Stimulated activated CD8-positive, alpha-beta memory T cell treated with anti-CD3 and anti-CD28 coated beads, Interleukin-12 subunit alpha, Interleukin-12 subunit beta, amount 100 ng/mL, for 24 hours (primary cell): Measurements from ENCODE around the gene SLC2A4RG.

Source experiments
- DNase-seq: peaks from one replicate; pipeline ENCODE4 v3.0.0-alpha.2; 2020; ENCODE audit errors: extremely low read depth

Gene SLC2A4RG

GRCh38 chr20:63699466-63700198 lies 39.9 kb upstream of the SLC2A4RG start:
- DNase-seq, result no peak

GRCh38 chr20:63700199-63701050 lies 39.2 kb upstream of the SLC2A4RG start:
- DNase-seq, result no peak

- no peak for DNase-seq
Measured at GRCh38 chr20:63701051-63701328, 38.6 kb upstream of the SLC2A4RG start.

- no peak for DNase-seq
Measured at GRCh38 chr20:63701329-63702035, 38.1 kb upstream of the SLC2A4RG start.

GRCh38 chr20:63702036-63702665 lies 37.4 kb upstream of the SLC2A4RG start:
- no peak for DNase-seq

GRCh38 chr20:63702751-63703470 lies 36.7 kb upstream of the SLC2A4RG start:
- DNase-seq, result no peak

GRCh38 chr20:63703471-63703975 lies 36.1 kb upstream of the SLC2A4RG start:
- no peak for DNase-seq

- no peak for DNase-seq
Measured at GRCh38 chr20:63703976-63704748, 35.4 kb upstream of the SLC2A4RG start.

- no peak for DNase-seq
Measured at GRCh38 chr20:63704749-63705117, 34.8 kb upstream of the SLC2A4RG start.

GRCh38 chr20:63705232-63706026 lies 34.1 kb upstream of the SLC2A4RG start:
- no peak for DNase-seq

- DNase-seq, result no peak
Measured at GRCh38 chr20:63706027-63706695, 33.4 kb upstream of the SLC2A4RG start.

- DNase-seq, result no peak
Measured at GRCh38 chr20:63706852-63707557, 32.6 kb upstream of the SLC2A4RG start.

GRCh38 chr20:63707558-63708300 lies 31.8 kb upstream of the SLC2A4RG start, which contains the start of the genes ARFRP1 and ZGPAT:
ARFRP1 (minus strand) TSS chr20:63707976; CDS start chr20:63707091, 885 bp downstream.
ZGPAT (plus strand) TSS chr20:63708039; CDS start chr20:63708581, 542 bp downstream.
- peak; percentile 73 for DNase-seq

- no peak for DNase-seq
Measured at GRCh38 chr20:63708301-63709148, 31.1 kb upstream of the SLC2A4RG start.

GRCh38 chr20:63709149-63709527 lies 30.4 kb upstream of the SLC2A4RG start:
- no peak for DNase-seq

GRCh38 chr20:63711085-63711645 lies 28.4 kb upstream of the SLC2A4RG start:
- DNase-seq, result no peak
